IMR-90 (cell line): Measurements from ENCODE around the gene INPP5A. TPM values are rescaled to one million over a fixed set of nuclear protein-coding genes. Genes with fewer than 3 reads are reported as not detected.

Experiments
- ATAC-seq: fragments of 200-7000 bp; cut with Tn5 transposase; 2 replicates; pipeline ENCODE4 v1.9.1; 2020; ENCODE audit warnings: low read depth, mild to moderate bottlenecking, moderate library complexity
- BruUV-seq: library from RNA; stranded (reverse); fragments of 400-500 nt; replicated peaks from 2 replicates; lab custom pipeline; 2021; lab: Mats Ljungman, UMichigan
- CTCF ChIA-PET: fragments of 300-600 bp; formaldehyde crosslinking; extraction: SDS; loops from one replicate; lab custom pipeline; 2021; ENCODE audit warnings: antibody characterized with exemption; lab: Yijun Ruan, JAX
- POLR2A ChIA-PET: fragments of 300-600 bp; sonication (Branson Sonifier 250); formaldehyde crosslinking; loops from one replicate; lab custom pipeline; 2022; ENCODE audit warnings: antibody characterized with exemption; ENCODE audit not compliant: unreplicated experiment; lab: Charles Lee
- DNase-seq: peaks from one replicate; pipeline ENCODE4 v3.0.0; 2013
- H2AFZ ChIP-seq: replicated peaks from 2 replicates; pipeline ENCODE3; 2013; ENCODE audit warnings: low read length, mild to moderate bottlenecking; ENCODE audit not compliant: poor library complexity
- H2AK5ac ChIP-seq: 2 replicates; pipeline ENCODE4 v1.6.1; 2013; ENCODE audit warnings: low read depth, low read length, inconsistent platforms
- H2AK9ac ChIP-seq: replicated peaks from 2 replicates; pipeline ENCODE3; 2013; ENCODE audit warnings: mild to moderate bottlenecking, low read depth, low read length, moderate library complexity; ENCODE audit not compliant: poor library complexity
- H2BK120ac ChIP-seq: 2 replicates; pipeline ENCODE4 v1.6.1; 2013; ENCODE audit warnings: low read depth, low read length, inconsistent platforms
- H2BK15ac ChIP-seq: 3 replicates; pipeline ENCODE4 v1.6.1; 2013; ENCODE audit warnings: low read depth, low read length, inconsistent platforms
- H2BK20ac ChIP-seq: 2 replicates; pipeline ENCODE4 v1.6.1; 2013; ENCODE audit warnings: low read depth, mild to moderate bottlenecking, inconsistent platforms, low read length, moderate library complexity
- H2BK5ac ChIP-seq: 2 replicates; pipeline ENCODE4 v1.6.1; 2013; ENCODE audit warnings: mild to moderate bottlenecking, low read depth, low read length, inconsistent platforms; ENCODE audit not compliant: poor library complexity, severe bottlenecking
- H3K14ac ChIP-seq: replicated peaks from 2 replicates; pipeline ENCODE4 v1.6.1; 2013; ENCODE audit warnings: low read depth, low read length, inconsistent platforms
- H3K18ac ChIP-seq: 2 replicates; pipeline ENCODE4 v1.6.1; 2013; ENCODE audit warnings: low read depth, low read length, control low read depth
- H3K23ac ChIP-seq: 2 replicates; pipeline ENCODE4 v1.6.1; 2013; ENCODE audit warnings: low read depth, low read length, inconsistent platforms
- H3K27ac ChIP-seq: 2 replicates; pipeline ENCODE4 v1.5.1; 2013; ENCODE audit warnings: mild to moderate bottlenecking, control low read depth, low read length; ENCODE audit not compliant: insufficient read depth
- H3K27me3 ChIP-seq: 2 replicates; pipeline ENCODE4 v1.6.1; 2013; ENCODE audit warnings: low read length; ENCODE audit not compliant: control insufficient read depth, insufficient read depth
- H3K36me3 ChIP-seq: 2 replicates; pipeline ENCODE4 v1.6.1; 2013; ENCODE audit warnings: low read length, mixed read lengths; ENCODE audit not compliant: control insufficient read depth, insufficient read depth
- H3K4ac ChIP-seq: 2 replicates; pipeline ENCODE4 v1.6.1; 2013; ENCODE audit warnings: low read depth, low read length, inconsistent platforms
- H3K4me1 ChIP-seq: 2 replicates; pipeline ENCODE4 v1.6.1; 2013; ENCODE audit warnings: low read length, mixed read lengths; ENCODE audit not compliant: control insufficient read depth, insufficient read depth
- H3K4me2 ChIP-seq: 2 replicates; pipeline ENCODE4 v1.6.1; 2013; ENCODE audit warnings: low read depth, mild to moderate bottlenecking, control low read depth, low read length, moderate library complexity
- H3K4me3 ChIP-seq: 2 replicates; pipeline ENCODE4 v1.5.1; 2013; ENCODE audit warnings: low read depth, mild to moderate bottlenecking, control low read depth, low read length, moderate library complexity; ENCODE audit not compliant: insufficient read depth
- H3K56ac ChIP-seq: 2 replicates; pipeline ENCODE4 v1.6.1; 2013; ENCODE audit warnings: low read length, inconsistent platforms; ENCODE audit not compliant: insufficient read depth; ENCODE audit errors: extremely low read depth
- H3K79me1 ChIP-seq, 2 experiments: 2 replicates each; pipeline ENCODE4 v1.6.1; 2013; ENCODE audit warnings: low read length in 2 of 2, inconsistent platforms in 1 of 2, low read depth in 1 of 2
- H3K9ac ChIP-seq: 2 replicates; pipeline ENCODE4 v1.6.1; 2013; ENCODE audit warnings: low read depth, low read length, control low read depth
- H3K9me1 ChIP-seq: 2 replicates; pipeline ENCODE4 v1.6.1; 2013; ENCODE audit warnings: low read length, inconsistent platforms; ENCODE audit not compliant: insufficient read depth
- H3K9me3 ChIP-seq: 2 replicates; pipeline ENCODE4 v1.6.1; 2013; ENCODE audit warnings: low read length; ENCODE audit not compliant: control insufficient read depth, insufficient read depth
- H4K20me1 ChIP-seq: 2 replicates; pipeline ENCODE4 v1.6.1; 2013; ENCODE audit warnings: low read length, inconsistent platforms; ENCODE audit not compliant: insufficient read depth
- H4K5ac ChIP-seq: 2 replicates; pipeline ENCODE4 v1.6.1; 2013; ENCODE audit warnings: mild to moderate bottlenecking, low read depth, low read length, control low read depth
- H4K8ac ChIP-seq, 2 experiments: 2 replicates each; pipeline ENCODE4 v1.6.1; 2013; ENCODE audit warnings: low read depth in 2 of 2, low read length in 2 of 2, control low read depth in 1 of 2, inconsistent platforms in 1 of 2
- H4K91ac ChIP-seq: 2 replicates; pipeline ENCODE4 v1.6.1; 2013; ENCODE audit warnings: low read depth, low read length, inconsistent platforms; ENCODE audit not compliant: insufficient read depth
- CEBPB ChIP-seq: IDR thresholded peaks from 2 replicates; pipeline ENCODE4 v1.6.1; 2012; ENCODE audit warnings: low read depth, low read length, improper control_type of control experiment
- MAZ ChIP-seq: IDR thresholded peaks from 2 replicates; pipeline ENCODE4 v1.6.1; 2012; ENCODE audit warnings: low read depth, mild to moderate bottlenecking, low read length, improper control_type of control experiment, moderate library complexity, borderline replicate concordance
- NFE2L2 ChIP-seq: fragments of 150-350 bp; IDR thresholded peaks from 2 replicates; pipeline ENCODE4 v1.6.1; 2016; ENCODE audit warnings: low read depth, mild to moderate bottlenecking, low read length
- WGBS, 2 experiments: methylation state at CpG; one replicate each; pipeline versions ENCODE4 v1.1.5 to v1.1.7; 2013; ENCODE audit warnings: missing lambda C conversion rate in 2 of 2; ENCODE audit not compliant: insufficient read length in 1 of 2; ENCODE audit errors: extremely low coverage in 2 of 2; 5-methylcytosine and 5-hydroxymethylcytosine counted together
- dilution Hi-C: fragments of 300-500 bp; cut with HindIII; formaldehyde crosslinking; loops from one replicate; pipeline ENCODE4 v1.14.3; 2018; ENCODE audit warnings: low sequenced_read_pairs; ENCODE audit not compliant: unreplicated experiment
- in situ Hi-C: fragments of 300-500 bp; cut with MboI; formaldehyde crosslinking; loops from 3 replicates; pipeline ENCODE4 v1.14.3; 2019; ENCODE audit warnings: low sequenced_read_pairs, inconsistent platforms, mixed read lengths
- intact Hi-C: fragments of 100-400 bp; cut with micrococcal nuclease; formaldehyde crosslinking; loops from 2 replicates; pipeline ENCODE4 v1.10.0; 2022
- polyA plus RNA-seq, 3 experiments: library from polyadenylated mRNA; depleted of rRNA; stranded (reverse); fragments of >200 nt; gene quantifications; 2 replicates each; pipeline ENCODE4 v1.2.3, GENCODE V29; 2012; ENCODE audit warnings: low replicate concordance in 1 of 3
- total RNA-seq: library from RNA; depleted of rRNA; stranded (reverse); fragments of >200 nt; gene quantifications from 2 replicates; pipeline ENCODE4 v1.2.3, GENCODE V29; 2012

INPP5A gene
- total and polyA plus RNA-seq, 2 of the 4 experiments (the other 2 are of a cell fraction): 21.4 to 36.7 TPM

- Histone ChIP-seq H3K9ac (no peak overlapping the region), H2AK5ac (no peak overlapping the region), H4K20me1 (no peaks in the 10 kb centered on the region), H3K79me1 (no peaks in the 10 kb centered on the region), H3K4ac (no peak overlapping the region), H3K27me3 (peaks cover 27% of the 10 kb centered on the region; the same call in 1 of the 2 replicates), H3K9me3 (peaks cover 5% of the 10 kb centered on the region), H3K36me3 (no peaks in the 10 kb centered on the region), H2BK15ac (no peak overlapping the region), H4K8ac (no peak overlapping the region), H3K56ac (no peak overlapping the region), H2AK9ac (no peak overlapping the region), H4K91ac (no peak overlapping the region), H3K23ac (no peak overlapping the region), H2BK120ac (no peak overlapping the region), H4K5ac (no peak overlapping the region), H3K27ac (no peak overlapping the region), H3K4me1 (no peaks in the 10 kb centered on the region), H2BK5ac (no peak overlapping the region), H3K4me3 (no peak overlapping the region), H3K18ac (no peak overlapping the region), H2AFZ (no peak overlapping the region), H2BK20ac (no peak overlapping the region), H3K14ac (no peak overlapping the region), H3K4me2 (no peak overlapping the region), H3K9me1 (no peaks in the 10 kb centered on the region)
- BruUV-seq: no TSS peak
- ChIA-PET CTCF (no interaction called here), POLR2A (interaction anchor here (0.5 kb wide), 1 partner anchor 39 kb away, joined by 4 read pairs; no protein-coding TSS in a partner anchor)
- WGBS, 2 experiments: 10% methylated on average over 2 of the region's 7 CpGs; no CpG with 5 or more reads in 1 of the 2 experiments
- intact Hi-C loops (no loop called here), in situ Hi-C loops (no loop called here), dilution Hi-C loops (no loop called here)
- ATAC-seq (no peak), DNase-seq (no peak)
- TF ChIP-seq MAZ (no peak), CEBPB (no peak), NFE2L2 (no peak)
Observed at GRCh38 chr10:132806110-132806509, 268.5 kb downstream of the INPP5A start.
